Activated CD4-positive, alpha-beta T cell treated with anti-CD3 and anti-CD28 coated beads for 1 hour (primary cell): ENCODE results near the gene RSL24D1.
"Not testable (repeated sequence)": the region's sequence is repeated elsewhere in the genome, so short reads cannot be mapped to it uniquely, and the experiment has no call there.

ENCODE experiments used
- DNase-seq: peaks from one replicate; pipeline ENCODE4 v3.0.0-alpha.2; 2020

RSL24D1 gene

GRCh38 chr15:55202206-55202605, 5.5 kb upstream of the RSL24D1 start:
- DNase-seq = no peak

- no peak for DNase-seq
Observed at GRCh38 chr15:55198706-55199105, 2.0 kb upstream of the RSL24D1 start.

GRCh38 chr15:55197719-55198118, 978 bp upstream of the RSL24D1 start:
- no peak for DNase-seq

- no peak for DNase-seq
Observed at GRCh38 chr15:55197362-55197705, 593 bp upstream of the RSL24D1 start.

- no peak for DNase-seq
Observed at GRCh38 chr15:55195996-55196395, 745 bp downstream of the RSL24D1 start.

- DNase-seq = no peak
Observed at GRCh38 chr15:55194256-55194655, 2.5 kb downstream of the RSL24D1 start.

- DNase-seq = no peak
Observed at GRCh38 chr15:55186331-55186730, 10.4 kb downstream of the RSL24D1 start.

- DNase-seq = no peak
Observed at GRCh38 chr15:55183679-55184078, 13.1 kb downstream of the RSL24D1 start.

- DNase-seq = no peak
Observed at GRCh38 chr15:55179141-55179540, 17.6 kb downstream of the RSL24D1 start.

- DNase-seq = no peak
Observed at GRCh38 chr15:55170361-55170760, 26.4 kb downstream of the RSL24D1 start.

- peak; percentile 12 for DNase-seq
Observed at GRCh38 chr15:55168350-55168974, 28.3 kb downstream of the RSL24D1 start.

GRCh38 chr15:55164284-55164683, 32.5 kb downstream of the RSL24D1 start:
- no peak for DNase-seq

GRCh38 chr15:55151631-55152030, 45.1 kb downstream of the RSL24D1 start:
- DNase-seq = no peak

GRCh38 chr15:55143132-55143531, 53.6 kb downstream of the RSL24D1 start:
- DNase-seq = not testable (repeated sequence)

- DNase-seq = no peak
Observed at GRCh38 chr15:55133972-55134371, 62.8 kb downstream of the RSL24D1 start.

- no peak for DNase-seq
Observed at GRCh38 chr15:55132672-55133071, 64.1 kb downstream of the RSL24D1 start.
